ENCODE data around the gene CCDC87.
"Not testable (repeated sequence)": the region's sequence is repeated elsewhere in the genome, so short reads cannot be mapped to it uniquely, and the experiment has no call there.

Gene CCDC87

DNA sequence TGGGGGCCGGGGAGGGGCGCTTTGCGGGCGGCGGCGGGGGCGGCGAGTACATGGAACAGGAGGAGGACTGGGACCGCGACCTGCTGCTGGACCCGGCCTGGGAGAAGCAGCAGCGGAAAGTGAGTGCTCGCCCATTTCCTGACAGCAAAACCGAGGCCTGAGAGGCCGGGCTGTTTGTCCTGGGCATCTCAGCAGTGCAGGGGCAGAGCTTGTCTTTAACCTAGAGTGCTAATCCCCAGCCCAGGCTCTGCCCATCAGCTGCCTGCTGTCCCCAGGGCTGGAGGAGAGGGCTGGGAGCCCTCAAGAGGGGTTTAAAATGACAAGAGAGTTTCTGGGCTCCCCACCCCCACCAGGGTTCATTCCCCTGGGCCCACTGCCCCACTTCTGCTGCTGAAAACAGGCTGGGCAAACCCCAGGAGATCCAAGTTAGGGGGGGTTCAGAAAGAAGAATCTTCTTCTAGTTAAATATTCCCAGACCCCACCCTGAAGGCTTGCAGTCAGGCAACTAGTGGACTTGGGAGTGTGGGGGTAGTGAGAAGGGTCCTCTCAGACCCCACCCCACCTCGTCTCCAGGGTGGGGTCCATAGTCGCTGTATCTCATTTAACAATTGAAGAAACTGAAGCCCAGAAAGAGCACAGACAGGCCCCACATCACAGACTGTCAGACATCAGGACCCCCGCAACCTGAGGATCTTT lies 45.7 kb downstream of the CCDC87 start:
- H3K9me3 Mint-ChIP-seq, result no peaks in the 10 kb centered on the region
- peaks cover 8 to 14% of the 10 kb centered on the region in 2 donors for H3K36me3 Mint-ChIP-seq
- H3K4me3 Mint-ChIP-seq, result peak overlapping the region; percentile 79 to 86
- no peak for ATAC-seq (replicated peaks)
- H3K4me1 Mint-ChIP-seq, result peaks cover 24 to 35% of the 10 kb centered on the region in 2 donors
- DNase-seq, result no peak
- H3K27ac Mint-ChIP-seq, result no peak overlapping the region
- no peaks in the 10 kb centered on the region for H3K27me3 Mint-ChIP-seq

DNA sequence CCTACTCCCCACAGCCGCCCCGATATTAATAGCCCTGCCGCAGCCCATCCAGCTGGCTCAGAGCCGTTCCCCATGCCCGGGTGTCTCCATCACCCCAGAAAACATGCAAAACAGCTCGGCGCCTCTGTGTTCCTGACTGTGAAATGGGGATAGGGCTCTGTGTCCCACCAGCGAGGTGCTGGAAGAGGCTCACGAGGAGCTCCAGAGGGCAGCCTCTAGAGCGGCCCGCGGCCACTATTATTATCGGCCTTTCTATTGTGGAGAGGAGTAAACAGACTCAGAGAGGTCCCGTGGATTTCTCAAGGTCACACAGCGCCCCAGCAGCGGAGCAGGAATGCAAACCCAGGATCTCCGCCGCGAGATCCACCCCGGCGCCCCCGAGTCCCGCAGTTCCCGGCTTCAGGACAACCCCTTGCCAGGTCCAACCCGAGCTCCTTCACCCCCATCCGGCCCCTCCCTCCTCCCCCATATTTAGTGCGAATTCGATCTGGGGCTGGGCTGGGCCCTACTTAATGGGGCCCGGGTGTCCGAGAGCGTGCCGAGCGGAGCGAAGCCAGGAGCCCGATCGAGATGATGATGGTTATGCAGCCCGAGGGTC lies 46.4 kb downstream of the CCDC87 start, which contains the start of gene ACTN3:
TSS of gene ACTN3 (plus strand) at position 536 of the 598 bp plus-strand sequence. CDS start at position 571, 35 bp downstream.
- no peak for ATAC-seq (replicated peaks)

DNA sequence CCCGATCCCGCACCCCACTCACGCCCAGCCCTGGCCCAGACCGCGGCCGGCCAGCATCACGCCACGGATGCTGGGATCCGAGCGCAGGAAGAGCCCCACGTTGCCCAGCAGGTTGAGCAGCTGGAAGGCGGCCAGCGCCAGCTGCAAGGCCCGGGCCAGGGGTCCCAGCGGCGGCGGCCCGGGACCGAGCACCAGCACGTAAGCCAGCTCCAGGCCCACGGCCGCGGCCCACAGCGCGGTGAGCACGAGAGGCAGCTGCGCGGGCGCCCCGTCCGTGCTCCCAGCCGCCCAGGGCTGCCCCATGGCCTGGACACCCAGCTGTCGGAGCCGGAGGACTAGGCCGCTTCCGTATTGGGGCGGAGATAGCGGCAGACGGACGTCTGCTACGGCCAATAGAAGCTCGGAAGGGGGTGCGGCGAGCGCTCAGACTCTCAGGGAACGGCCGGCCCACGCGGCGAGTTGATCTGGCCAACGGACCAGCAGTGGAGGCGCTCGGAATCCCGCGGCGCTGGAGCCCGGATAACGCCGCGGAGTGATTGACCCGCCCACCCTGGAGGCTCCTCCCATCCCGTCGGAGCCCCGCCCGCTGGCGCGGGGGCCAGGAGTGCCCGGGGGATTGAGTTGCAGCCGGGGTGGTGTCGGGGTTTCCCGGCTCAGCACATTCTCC lies 47.0 kb downstream of the CCDC87 start, which contains the start of gene ZDHHC24:
TSS of gene ZDHHC24 (minus strand) at position 348 of the 667 bp plus-strand sequence. CDS start at position 303, 45 bp downstream.
- peak within 1 kb of the TSS; percentile 79 to 86 for H3K4me3 Mint-ChIP-seq
- H3K9me3 Mint-ChIP-seq, result no peaks in the 10 kb centered on the region
- ATAC-seq (replicated peaks), result peak; percentile 90 to 92
- H3K36me3 Mint-ChIP-seq, result peaks cover 13 to 25% of the 10 kb centered on the region in 2 donors
- H3K4me1 Mint-ChIP-seq, result peaks cover 25 to 37% of the 10 kb centered on the region in 2 donors
- peak; percentile 92 for DNase-seq
- no peaks in the 10 kb centered on the region for H3K27me3 Mint-ChIP-seq
- peak within 1 kb of the TSS; percentile 92 for H3K27ac Mint-ChIP-seq

More for the DNA sequence above, 46.4 kb downstream of the CCDC87 start, which contains the start of gene ACTN3:
- no peaks in the 10 kb centered on the region for H3K9me3 Mint-ChIP-seq
- H3K27ac Mint-ChIP-seq, result peak within 1 kb of the TSS; percentile 48
- peak within 1 kb of the TSS; percentile 79 to 86 for H3K4me3 Mint-ChIP-seq
- H3K27me3 Mint-ChIP-seq, result no peaks in the 10 kb centered on the region
- peaks cover 13 to 20% of the 10 kb centered on the region in 2 donors for H3K36me3 Mint-ChIP-seq
- DNase-seq, result no peak
- peaks cover 25 to 37% of the 10 kb centered on the region in 2 donors for H3K4me1 Mint-ChIP-seq

DNA sequence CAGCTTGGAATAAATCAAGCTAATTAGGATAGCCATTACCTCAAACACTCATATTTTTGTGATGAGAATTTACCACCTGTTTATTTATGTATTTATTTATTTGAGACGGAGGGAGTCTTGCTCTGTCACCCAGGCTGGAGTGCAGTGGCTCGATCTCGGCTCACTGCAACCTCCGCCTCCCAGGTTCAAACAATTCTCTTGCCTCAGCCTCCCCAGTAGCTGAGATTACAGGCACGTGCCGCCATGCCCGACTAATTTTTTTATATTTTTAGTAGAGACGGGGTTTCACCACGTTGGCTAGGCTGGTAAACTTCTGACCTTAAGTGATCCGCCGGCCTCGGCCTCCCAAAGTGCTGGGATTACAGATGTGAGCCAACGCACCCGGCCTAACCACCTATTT lies 47.9 kb downstream of the CCDC87 start:
- ATAC-seq (replicated peaks); H3K27me3 Mint-ChIP-seq; DNase-seq; H3K9me3 Mint-ChIP-seq; H3K27ac Mint-ChIP-seq: not testable (repeated sequence)
- Mint-ChIP-seq H3K36me3 (peaks cover 13 to 25% of the 10 kb centered on the region in 2 donors), H3K4me1 (peaks cover 25 to 37% of the 10 kb centered on the region in 2 donors), H3K4me3 (peak overlapping the region; percentile 79 to 86)

DNA sequence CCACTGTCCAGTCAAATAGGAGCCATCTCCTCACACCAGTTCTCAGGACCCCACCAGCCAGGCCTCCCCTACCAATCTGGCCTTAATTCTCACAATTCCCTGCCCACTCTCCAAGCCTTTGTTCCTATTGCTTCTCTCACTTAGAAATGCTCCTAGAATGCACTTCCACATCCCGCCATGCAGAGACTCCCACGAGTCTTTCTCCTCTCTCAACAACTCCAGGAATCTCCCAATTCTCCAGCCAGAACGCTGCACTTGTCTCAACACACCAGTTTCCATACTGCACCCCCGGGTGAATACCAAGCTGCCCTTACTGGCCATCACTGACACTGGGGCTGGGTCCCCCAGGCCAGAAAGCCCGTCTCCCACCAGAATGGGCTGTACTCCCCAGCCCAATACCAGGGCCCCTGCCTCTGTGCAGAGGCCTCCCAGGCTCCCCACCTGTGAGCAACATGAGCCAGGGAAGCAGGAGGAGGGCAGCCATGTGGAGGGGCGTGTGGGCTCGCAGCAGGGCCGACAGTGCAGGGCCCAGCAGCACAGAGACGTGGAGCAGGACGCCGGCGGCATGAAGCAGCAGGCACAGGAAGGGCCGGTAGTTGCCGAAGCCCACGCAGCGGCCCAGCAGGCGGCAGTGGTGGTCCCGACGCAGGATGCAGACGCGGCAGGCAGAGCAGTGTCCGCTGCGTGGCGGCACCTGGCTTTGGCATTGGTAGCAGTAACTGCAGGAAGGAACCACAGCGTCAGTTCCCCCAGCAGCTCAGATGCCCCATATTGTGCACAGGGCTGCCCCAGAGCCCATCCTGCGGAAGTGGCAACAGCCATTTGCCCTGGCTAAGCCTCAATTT lies 49.4 kb downstream of the CCDC87 start:
- Mint-ChIP-seq H3K4me1 (peaks cover 25 to 37% of the 10 kb centered on the region in 2 donors), H3K9me3 (no peaks in the 10 kb centered on the region), H3K4me3 (peak overlapping the region; percentile 68 to 73), H3K36me3 (peaks cover 13 to 32% of the 10 kb centered on the region in 2 donors), H3K27me3 (no peaks in the 10 kb centered on the region), H3K27ac (peak overlapping the region; percentile 86)
- DNase-seq (peak; percentile 59), ATAC-seq (replicated peaks) (peak; percentile 59 to 64)

DNA sequence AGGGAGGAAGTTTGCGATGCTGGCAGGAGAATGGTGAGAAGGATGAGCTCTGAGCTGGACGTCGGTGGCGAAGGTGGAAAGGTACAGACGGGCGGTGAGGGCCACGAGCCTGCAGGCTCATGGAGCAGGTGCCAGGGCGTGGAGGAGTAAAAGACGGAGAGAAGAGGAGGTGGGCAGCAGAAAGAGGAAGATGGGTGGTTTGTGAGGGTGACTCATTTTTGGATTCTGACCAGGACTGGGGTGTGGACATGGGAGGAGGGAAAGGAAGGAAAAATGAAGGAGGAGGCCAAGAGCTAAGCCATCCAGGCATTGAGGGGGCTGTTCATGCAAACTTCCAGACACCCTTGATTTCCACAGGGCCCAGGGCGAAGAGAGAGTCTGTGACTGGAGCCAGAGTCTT lies 50.5 kb downstream of the CCDC87 start:
- H3K9me3 Mint-ChIP-seq, result no peaks in the 10 kb centered on the region
- peak overlapping the region; percentile 82 for H3K27ac Mint-ChIP-seq
- H3K4me3 Mint-ChIP-seq, result peak overlapping the region in 1 of 2 donors; percentile 19
- peaks cover 25 to 37% of the 10 kb centered on the region in 2 donors for H3K4me1 Mint-ChIP-seq
- no peak for DNase-seq
- no peaks in the 10 kb centered on the region for H3K27me3 Mint-ChIP-seq
- no peak for ATAC-seq (replicated peaks)
- peaks cover 16 to 37% of the 10 kb centered on the region in 2 donors for H3K36me3 Mint-ChIP-seq

DNA sequence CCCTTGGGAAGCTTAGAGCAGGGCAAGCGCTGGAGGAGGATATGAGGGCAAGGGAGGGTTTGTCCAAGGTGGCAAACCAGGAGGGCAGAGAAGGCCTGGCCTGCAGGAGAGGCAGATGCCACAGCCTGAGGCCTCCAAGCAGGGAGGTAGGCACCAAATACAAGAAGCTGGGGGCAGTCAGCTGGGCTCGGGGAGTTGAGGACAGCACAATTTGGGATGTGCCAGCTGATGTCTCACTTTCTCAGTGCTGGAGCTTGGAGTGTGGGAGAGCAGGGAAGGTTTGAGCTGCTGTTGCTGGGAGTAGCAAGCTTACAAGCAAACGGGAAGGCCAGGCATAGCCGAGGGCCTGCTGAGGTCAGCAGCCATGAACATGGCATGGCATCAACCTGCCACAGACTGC lies 51.0 kb downstream of the CCDC87 start:
- H3K27me3 Mint-ChIP-seq, result no peaks in the 10 kb centered on the region
- no peak overlapping the region for H3K27ac Mint-ChIP-seq
- no peaks in the 10 kb centered on the region for H3K9me3 Mint-ChIP-seq
- peaks cover 25 to 37% of the 10 kb centered on the region in 2 donors for H3K4me1 Mint-ChIP-seq
- H3K36me3 Mint-ChIP-seq, result peaks cover 18 to 41% of the 10 kb centered on the region in 2 donors
- ATAC-seq (replicated peaks), result no peak
- H3K4me3 Mint-ChIP-seq, result no peak overlapping the region
- no peak for DNase-seq

DNA sequence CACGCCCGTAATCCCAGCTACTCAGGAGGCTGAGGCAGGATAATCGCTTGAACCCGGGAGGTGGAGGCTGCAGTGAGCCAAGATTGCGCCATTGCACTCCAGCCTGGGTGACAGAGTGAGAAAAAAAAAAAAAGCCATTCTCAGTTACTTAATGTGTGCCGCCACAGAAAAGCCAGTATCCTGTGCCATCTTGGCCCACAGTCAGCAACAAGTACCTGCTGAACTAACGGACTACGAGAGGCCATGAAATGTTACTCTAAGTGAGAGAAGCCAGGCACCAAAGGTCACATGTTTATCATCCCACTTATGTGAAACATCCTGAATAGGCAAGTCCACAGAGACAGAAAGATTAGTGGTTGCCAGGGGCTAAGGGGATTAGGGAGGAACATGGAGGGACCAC lies 52.3 kb downstream of the CCDC87 start:
- not testable (repeated sequence) for H3K4me3 Mint-ChIP-seq; H3K27me3 Mint-ChIP-seq; H3K27ac Mint-ChIP-seq; ATAC-seq (replicated peaks); DNase-seq; H3K9me3 Mint-ChIP-seq
- peaks cover 27 to 48% of the 10 kb centered on the region in 2 donors for H3K36me3 Mint-ChIP-seq
- H3K4me1 Mint-ChIP-seq, result peaks cover 28 to 34% of the 10 kb centered on the region in 2 donors

All from stimulated activated naive B cell treated with anti-CD40 and anti-IgM and Interleukin-4, amounts not matched to agents 10 μg/mL and 1 μg/mL and 100 μg/mL, for 72 hours (primary cell).